HG02840 (cell line): ENCODE results near the gene PUSL1.

ENCODE experiments used
- ATAC-seq: cut with Tn5 transposase; IDR thresholded peaks from one replicate; pipeline ENCODE4 v1.9.1; 2021; ENCODE audit warnings: mild to moderate bottlenecking, moderate library complexity, moderate number of reproducible peaks; ENCODE audit not compliant: unreplicated experiment, low FRiP score

The PUSL1 gene

DNA sequence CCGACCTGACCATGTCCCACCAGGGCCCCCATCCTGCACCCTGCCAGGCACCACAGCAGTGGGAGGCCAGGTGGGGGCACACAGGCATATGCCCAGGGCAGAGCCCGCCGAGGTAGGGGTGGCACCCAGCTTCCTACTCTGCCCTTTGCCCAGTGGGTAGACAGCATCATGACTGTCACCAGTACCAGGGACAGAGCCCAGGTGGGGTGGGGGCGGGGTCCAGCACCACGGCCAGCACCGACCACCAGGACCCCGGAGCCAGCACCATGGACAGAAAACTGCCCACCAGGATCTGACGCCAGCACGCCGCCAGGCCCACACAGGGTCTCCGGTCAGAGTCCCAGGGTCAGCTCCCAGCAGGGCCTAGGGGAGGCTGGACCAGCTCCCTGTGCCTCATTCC, 26.4 kb downstream of the PUSL1 start:
- ATAC-seq, result no peak

GRCh38 chr1:1335283-1335682, 26.9 kb downstream of the PUSL1 start:
- no peak for ATAC-seq

DNA sequence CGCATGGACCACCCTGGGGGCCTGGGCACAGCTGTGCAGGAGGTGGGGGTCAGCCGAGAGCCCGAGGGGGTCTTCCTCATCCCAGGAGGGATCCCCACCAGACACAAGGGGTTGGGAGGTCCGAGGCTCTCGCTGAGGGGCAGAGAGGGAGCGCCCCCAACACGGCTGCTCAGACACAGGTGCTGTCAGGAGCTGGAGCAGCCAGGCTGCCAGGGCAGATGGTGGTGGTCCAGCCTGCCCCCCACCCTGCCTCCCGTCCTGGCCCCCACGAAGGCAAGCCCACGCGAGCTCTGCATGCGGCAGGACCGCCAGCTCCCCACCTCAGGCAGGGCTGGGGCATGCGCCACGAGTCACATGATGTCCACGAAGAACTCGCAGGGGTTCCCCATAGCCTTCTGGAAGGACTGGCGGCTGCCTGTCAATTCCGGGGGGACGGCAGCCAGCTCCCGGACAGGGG, 27.4 kb downstream of the PUSL1 start:
- no peak for ATAC-seq

DNA sequence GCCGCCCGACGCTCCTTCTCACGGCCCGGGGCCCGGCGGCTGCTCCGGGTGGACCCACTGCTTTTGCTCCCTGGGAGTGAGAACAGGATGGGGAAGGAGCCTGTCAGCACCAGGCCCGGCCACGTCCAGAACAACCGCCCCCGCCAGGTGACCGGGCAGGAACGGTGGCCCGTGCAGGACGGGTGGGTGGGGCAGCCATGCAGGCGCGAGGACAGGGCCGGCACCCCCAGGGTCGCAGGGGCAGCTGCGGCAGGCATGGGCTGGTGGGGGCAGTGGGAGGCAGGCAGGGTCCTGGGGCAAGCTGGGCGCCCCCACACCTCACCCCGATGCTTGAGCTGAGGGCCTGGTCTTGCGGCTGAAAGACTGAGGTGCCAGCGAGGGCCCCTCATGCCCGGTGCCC, 28.0 kb downstream of the PUSL1 start:
- ATAC-seq, result no peak

DNA sequence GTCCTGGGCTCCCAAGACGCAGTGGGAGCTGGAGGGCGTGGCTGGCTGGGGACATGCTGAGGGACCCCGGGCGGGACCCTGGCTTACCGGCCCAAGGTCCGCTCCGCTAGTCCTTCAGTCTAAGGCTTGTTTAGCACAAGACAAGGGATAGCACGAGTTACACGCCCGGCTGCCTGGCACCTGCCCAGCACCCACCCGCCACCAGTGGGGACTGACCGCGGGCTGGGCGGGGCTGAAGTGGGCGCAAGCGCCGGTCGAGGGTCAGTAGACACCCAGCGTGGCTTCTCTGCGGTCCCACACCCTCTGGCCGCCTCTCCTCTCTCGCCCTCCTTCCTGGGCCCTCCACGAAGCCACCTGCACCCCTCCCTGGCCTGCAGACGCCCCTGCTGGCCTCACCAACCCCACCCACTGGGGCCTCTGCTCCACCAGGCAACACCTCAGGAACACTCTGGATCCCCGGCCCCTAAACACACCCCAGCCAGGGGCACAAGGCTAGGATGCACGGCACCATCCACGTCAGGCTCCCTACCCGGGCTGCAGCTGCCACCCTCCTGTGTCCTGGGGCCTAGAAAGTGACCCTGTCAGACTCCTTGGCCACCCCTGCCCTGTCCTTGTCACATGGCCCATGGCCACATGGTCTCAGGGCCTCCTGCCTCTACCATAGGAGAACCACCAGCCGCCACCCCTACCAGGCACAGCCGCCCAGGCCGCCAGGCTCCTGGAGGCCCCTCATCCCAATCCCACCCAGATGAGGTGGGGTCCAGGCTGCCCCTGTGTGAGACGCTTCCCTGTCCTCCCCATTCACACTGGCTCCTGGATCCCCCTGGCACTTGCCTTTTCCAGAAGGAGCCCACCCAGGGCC, 28.8 kb downstream of the PUSL1 start:
- ATAC-seq, result no peak

DNA sequence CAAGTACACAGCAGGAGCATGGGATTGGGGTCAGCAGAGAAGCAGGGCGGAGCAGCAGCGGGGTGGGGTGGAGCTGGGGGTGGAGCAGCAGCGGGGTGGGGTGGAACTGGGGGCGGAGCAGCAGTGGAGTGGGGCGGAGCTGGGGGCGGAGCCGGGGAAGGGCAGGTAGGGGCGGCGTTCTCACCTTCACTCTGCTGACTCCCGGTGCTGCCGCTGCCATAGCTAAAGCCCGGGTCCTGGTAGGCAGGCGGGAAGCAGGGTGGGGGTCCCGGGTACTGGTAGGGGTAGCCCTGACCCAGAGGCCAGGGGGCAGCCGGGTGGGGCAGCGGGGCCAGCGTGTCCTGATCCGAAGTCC, 29.4 kb downstream of the PUSL1 start:
- no peak for ATAC-seq

DNA sequence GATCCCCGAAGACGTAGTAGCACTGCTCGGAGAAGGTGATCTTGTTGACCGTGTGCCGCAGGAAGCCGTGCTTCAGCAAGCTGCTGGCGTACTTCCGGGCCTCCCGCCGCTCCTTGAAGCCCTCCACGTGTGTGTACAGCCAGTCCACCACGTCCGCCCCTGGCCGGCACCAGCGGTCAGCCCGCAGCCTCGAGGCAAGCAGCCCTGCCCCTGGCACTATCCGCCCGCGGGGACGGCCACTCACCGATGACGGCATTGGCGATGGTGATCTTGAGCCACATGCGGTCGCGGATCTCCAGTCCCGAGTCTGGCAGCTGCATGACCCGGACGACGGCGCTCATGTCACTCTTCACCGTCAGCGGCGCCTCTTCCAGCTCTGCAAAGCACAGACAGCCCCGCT, 29.9 kb downstream of the PUSL1 start:
- no peak for ATAC-seq

- no peak for ATAC-seq
Observed at GRCh38 chr1:1340185-1340584, 31.8 kb downstream of the PUSL1 start.

DNA sequence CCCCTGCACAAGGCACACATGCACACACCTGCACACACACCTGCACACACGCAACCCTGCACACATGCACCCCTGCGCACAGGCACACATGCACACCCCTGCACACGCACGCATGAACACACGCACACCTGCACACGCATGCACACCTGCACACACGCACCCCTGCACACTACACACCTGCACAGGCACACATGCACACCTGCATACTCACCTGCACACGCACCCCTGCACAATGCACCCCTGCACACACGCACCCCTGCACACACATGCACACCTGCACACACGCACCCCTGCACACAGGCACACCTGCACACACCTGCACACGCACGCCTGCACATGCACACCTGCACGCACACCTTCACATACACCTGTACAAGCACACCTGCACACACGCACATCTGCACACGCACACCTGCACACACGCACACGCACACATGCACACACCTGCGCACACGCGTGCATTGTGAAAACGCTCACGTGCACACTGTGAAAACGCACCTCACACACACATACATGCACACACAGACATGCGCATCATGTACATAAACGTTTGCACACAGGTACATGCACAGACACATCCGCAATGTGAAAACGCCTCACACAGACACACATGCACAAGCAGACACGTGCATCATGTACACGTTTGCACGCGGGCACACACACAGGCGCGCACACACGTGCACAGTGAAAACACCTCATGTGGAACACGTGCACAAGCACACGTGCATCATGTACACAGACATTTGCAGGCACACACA, 32.6 kb downstream of the PUSL1 start:
- ATAC-seq, result no peak

- no peak for ATAC-seq
Observed at GRCh38 chr1:1341549-1342021, 33.2 kb downstream of the PUSL1 start.

DNA sequence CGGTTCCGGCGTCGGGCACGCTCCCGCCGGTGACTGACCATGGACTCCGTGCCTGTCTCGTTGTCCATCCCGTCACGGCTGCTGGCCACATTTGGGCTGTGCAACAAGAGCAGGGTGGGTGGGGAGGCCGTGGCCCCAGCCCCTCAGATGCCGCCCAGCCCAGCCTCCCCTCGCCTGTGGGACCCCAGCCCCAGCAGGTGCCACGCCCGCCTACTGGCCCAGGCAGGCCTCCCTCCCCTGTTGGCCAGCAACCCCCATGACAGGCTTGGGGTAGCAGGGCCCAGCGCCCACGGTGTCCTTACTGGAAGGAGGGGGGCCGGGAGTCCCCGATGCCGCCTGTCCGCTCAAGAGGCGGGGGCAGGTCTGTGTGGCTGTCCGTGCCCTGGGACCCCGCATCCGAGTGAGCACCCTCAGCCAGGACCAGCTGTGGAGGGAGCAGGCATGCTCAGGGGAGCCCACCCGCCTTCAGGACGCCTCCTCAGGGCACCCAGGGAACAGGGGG, 33.7 kb downstream of the PUSL1 start:
- no peak for ATAC-seq

DNA sequence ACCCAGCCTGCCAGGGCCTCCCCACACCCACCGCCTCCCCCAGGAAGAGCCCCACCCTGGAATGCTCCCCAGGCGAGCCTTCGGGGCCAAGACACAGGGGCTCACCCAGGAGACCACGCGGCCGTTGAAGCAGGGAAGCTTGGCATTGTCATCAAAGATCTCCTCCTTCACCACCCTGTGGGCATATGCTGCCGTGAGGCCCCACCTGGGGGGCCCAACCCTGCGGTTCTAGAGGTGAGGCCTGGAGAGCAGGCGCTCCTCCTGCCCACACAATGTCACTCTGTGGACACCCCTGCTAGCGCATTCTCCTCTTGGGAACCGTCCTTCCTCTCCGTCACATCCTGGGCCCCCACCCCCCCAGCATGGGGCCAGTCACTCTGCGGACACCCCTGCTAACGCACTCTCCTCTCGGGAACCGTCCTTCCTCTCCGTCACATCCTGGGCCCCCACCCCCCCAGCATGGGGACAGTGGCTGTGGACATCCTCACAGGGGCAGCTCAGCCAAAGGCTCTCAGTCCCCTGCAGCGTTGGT, 34.3 kb downstream of the PUSL1 start:
- no peak for ATAC-seq

- no peak for ATAC-seq
Observed at GRCh38 chr1:1343811-1344421, 35.5 kb downstream of the PUSL1 start.

DNA sequence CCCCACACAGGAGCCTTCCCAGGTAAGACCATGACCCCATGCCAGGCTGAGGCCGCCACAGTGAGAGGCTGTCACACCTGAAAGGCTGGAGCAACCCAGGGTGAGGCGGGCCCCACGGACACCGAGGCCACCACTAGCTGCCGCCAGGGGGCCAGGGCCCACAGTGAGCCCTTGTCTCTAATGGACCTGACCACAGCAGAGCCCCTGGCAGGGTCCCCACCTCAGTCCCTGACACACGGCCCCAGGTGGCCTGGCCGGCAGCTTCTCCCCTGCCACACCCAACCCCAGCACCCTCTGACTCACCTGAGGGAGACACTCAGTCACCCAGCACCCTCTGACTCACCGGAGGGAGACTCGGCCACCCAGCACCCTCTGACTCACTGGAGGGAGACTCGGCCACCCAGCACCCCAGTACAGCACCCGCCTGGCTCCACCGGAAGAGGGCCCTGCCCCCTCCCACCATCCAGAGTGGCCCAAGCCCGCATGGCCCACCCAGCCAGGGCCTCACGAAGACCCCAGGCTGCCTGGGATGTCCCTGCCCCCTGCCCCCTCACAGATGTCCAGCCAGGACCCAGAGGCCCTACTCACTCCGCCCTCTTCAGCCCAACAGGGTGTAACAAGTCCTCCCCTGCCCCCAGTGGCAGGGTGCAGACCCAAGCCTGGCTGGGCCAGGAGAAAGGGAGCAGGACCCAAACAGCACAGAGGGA, 36.4 kb downstream of the PUSL1 start:
- ATAC-seq, result no peak

DNA sequence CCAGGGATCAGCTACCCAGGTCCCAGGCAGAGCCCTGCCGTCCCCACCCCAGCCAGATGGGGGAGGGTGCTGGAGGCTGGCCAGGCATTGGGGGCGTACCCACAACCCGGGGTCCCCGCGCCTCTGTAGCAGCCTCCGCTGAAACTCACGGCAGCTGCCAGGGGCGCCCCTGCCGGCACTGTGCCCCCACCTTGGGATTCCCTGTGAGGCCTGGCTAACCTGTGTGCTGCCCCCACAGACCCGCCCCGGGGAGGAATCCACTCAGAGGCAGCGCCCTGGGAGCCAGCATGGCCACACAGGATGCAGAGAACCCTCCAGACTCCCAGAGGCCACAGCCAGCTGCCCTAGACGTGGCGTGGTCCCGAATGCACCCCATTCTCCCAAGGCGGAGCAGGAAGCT, 37.0 kb downstream of the PUSL1 start:
- ATAC-seq, result no peak

- no peak for ATAC-seq
Observed at GRCh38 chr1:1345860-1346500, 37.6 kb downstream of the PUSL1 start.

DNA sequence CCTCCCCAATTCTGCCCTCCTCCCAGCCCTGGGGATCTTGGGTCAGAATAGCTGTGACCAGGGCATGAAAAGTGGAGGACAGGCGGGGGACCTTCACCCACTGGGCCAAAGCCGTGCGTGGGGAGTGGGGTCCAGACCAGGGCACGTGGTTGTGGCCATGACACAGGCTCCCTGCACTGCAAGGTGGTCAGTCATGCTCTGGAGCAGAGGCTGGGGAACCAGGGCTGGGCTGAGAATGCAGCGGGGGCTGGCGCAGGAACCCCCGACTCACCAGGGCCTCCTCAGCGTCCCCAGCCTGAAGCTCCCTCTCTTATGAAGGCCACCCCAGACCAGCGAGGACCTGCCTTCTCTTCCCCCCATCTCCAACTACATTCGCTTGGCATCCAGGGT, 38.1 kb downstream of the PUSL1 start:
- ATAC-seq, result no peak

DNA sequence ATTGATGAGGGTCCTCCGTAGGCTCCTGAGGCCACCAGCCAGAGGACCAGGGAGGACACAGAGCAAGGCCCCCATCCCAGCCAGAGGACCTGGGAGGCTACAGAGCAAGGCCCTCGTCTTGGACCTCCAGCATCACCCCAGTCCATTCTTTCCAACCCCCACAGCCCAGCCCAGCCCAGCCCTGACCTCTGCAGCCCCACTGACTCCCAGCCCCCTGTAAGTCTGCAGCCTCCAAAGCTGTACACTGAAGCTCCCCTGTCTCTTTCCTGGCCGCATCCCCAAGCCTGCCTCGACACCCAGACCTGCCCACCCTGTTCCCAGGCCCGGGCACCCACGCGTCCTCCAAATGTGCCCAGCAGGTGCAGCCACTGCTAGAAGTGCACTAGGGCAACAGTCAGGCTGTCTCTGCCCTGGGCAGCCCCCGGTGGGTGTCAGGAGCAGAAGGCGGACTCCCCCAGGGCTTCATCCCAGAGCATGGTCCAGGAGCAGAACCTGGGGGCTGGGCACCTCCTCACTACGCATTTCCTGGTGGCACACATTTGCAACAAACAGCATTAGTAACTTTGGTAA, 38.7 kb downstream of the PUSL1 start:
- no peak for ATAC-seq

GRCh38 chr1:1347663-1348419, 39.4 kb downstream of the PUSL1 start:
- no peak for ATAC-seq
